Measurements from ENCODE around the gene NAA16.

GRCh38 chr13:41411522-41411921, 100.5 kb downstream of the NAA16 start:
- TF ChIP-seq CTCF (IDR thresholded peaks at IDR 0.05) (peak in 2 of 4 donors; percentile 18 to 27), POLR2A (IDR thresholded peaks at IDR 0.05) (no peak)
